Stomach (tissue), 9 donors: Measurements from ENCODE around the gene UBA1. TPM values are rescaled to one million over a fixed set of nuclear protein-coding genes. Genes with fewer than 3 reads are reported as not detected.

Experiments
- DNase-seq, 2 donors: peaks; one replicate each; pipeline versions ENCODE4 v3.0.0 to v3.0.0-alpha.2; 2013 to 2019
- H3K27ac ChIP-seq, 5 donors: fragments of 200-600 bp in 4 of 5; sonication (generic) in 4 of 5; one replicate each; pipeline ENCODE4 v1.5.1; 2013 to 2019; ENCODE audit warnings: mild to moderate bottlenecking in 1 of 5, moderate library complexity in 1 of 5
- H3K27me3 ChIP-seq, 3 donors: fragments of 200-600 bp; sonication (generic); one replicate each; pipeline ENCODE4 v1.5.1; 2017 to 2019; ENCODE audit warnings: mixed run types in 1 of 3
- H3K36me3 ChIP-seq, 4 donors: fragments of 200-600 bp; sonication (generic); 1 replicate in 3 of 4; 2 replicates in 1 of 4; pipeline ENCODE4 v1.5.1; 2016 to 2019
- H3K4me1 ChIP-seq, 4 donors: fragments of 200-600 bp; sonication (generic); one replicate each; pipeline ENCODE4 v1.5.1; 2016 to 2019
- H3K4me3 ChIP-seq, 4 donors: fragments of 200-600 bp; sonication (generic) in 3 of 4; one replicate each; pipeline ENCODE4 v1.5.1; 2016 to 2019; ENCODE audit warnings: mild to moderate bottlenecking in 1 of 4
- H3K9me3 ChIP-seq, 4 donors: fragments of 200-600 bp; sonication (generic); one replicate each; pipeline ENCODE4 v1.5.1; 2016 to 2019
- CTCF ChIP-seq, 7 experiments: fragments of 450-650 bp in 4 of 7; fragments of 200-600 bp in 3 of 7; sonication (generic) in 3 of 7; IDR thresholded peaks; one replicate each; pipeline ENCODE4 v1.5.1; 2016 to 2019; ENCODE audit warnings: antibody characterized with exemption in 7 of 7, control low read depth in 2 of 7, mild to moderate bottlenecking in 1 of 7
- EP300 ChIP-seq: sonication (generic); formaldehyde crosslinking; IDR thresholded peaks from one replicate; pipeline ENCODE4 v1.6.1; 2017; ENCODE audit warnings: antibody characterized with exemption
- POLR2A ChIP-seq, 4 donors: fragments of 450-650 bp; IDR thresholded peaks; one replicate each; pipeline ENCODE4 v1.6.1; 2016; ENCODE audit warnings: antibody characterized with exemption in 4 of 4, control low read depth in 2 of 4, mild to moderate bottlenecking in 1 of 4, moderate library complexity in 1 of 4
- POLR2AphosphoS5 ChIP-seq, 3 donors: sonication (generic); formaldehyde crosslinking; IDR thresholded peaks; one replicate each; pipeline ENCODE4 v1.6.1; 2016; ENCODE audit warnings: antibody characterized with exemption in 3 of 3
- WGBS, 5 donors: extraction: QIAGEN DNeasy Blood & Tissue Kit in 3 of 5; methylation state at CpG; one replicate each; pipeline versions ENCODE4 v1.1.5 to v1.1.7; 2013 to 2018; 5-methylcytosine and 5-hydroxymethylcytosine counted together
- intact Hi-C: fragments of 100-400 bp; cut with DNase I; formaldehyde crosslinking; loops from one replicate; pipeline ENCODE4 v1.15.1; 2023; ENCODE audit warnings: low total_unique reads
- polyA plus RNA-seq, 3 donors: library from polyadenylated mRNA; stranded (reverse); fragments of 200-250 nt; gene quantifications; one replicate each; pipeline ENCODE4 v1.2.3, GENCODE V29; 2013
- total RNA-seq, 5 donors: library from RNA; depleted of rRNA; stranded (reverse); fragments of >200 nt; gene quantifications; one replicate each; pipeline versions ENCODE4 v1.1.0 to v1.2.3, GENCODE V29; 2014 to 2016
- donor health status: healthy with polysubstance abuse.
- donor health status: Bipolar disorder and iron deficiency.
- donor health status: healthy.

UBA1 gene
- total and polyA plus RNA-seq, 8 donors, result 59.3 to 278 (median 86.9) TPM

- Histone ChIP-seq H3K27ac (no peak overlapping the region), H3K27me3 (no peaks in the 10 kb centered on the region), H3K4me3 (no peak overlapping the region), H3K4me1 (peaks cover 0 to 20% (median 15%) of the 10 kb centered on the region in 4 donors), H3K9me3 (no peaks in the 10 kb centered on the region), H3K36me3 (peaks cover 39 to 73% (median 67%) of the 10 kb centered on the region in 4 donors)
- intact Hi-C loops, result no loop called here
- TF ChIP-seq EP300, result no peak
- no peak for DNase-seq
- 89 to 96% (median 92%) methylated on average over 2 to 4 of the region's 4 CpGs for whole genome bisulfite sequencing, 5 donors
Measured at GRCh38 chrX:47224896-47225290, 31.3 kb downstream of the UBA1 start.

- intact Hi-C loops, result no loop called here
- H3K4me1 ChIP-seq, result peaks cover 0 to 8% (median 4%) of the 10 kb centered on the region in 4 donors
- DNase-seq, result no peak
- WGBS, 5 donors, result 83 to 92% (median 87%) methylated on average over 3 to 6 of the region's 6 CpGs
- H3K27ac ChIP-seq, result no peak overlapping the region
- H3K27me3 ChIP-seq, result no peaks in the 10 kb centered on the region
- H3K9me3 ChIP-seq, result no peaks in the 10 kb centered on the region
- peaks cover 39 to 73% (median 67%) of the 10 kb centered on the region in 4 donors for H3K36me3 ChIP-seq
- no peak overlapping the region for H3K4me3 ChIP-seq
- no peak for TF ChIP-seq POLR2AphosphoS5 (IDR thresholded peaks at IDR 0.05)
- no peak for TF ChIP-seq POLR2A (IDR thresholded peaks at IDR 0.05)
- no peak for TF ChIP-seq CTCF (IDR thresholded peaks at IDR 0.05)
- no peak for TF ChIP-seq EP300
Measured at GRCh38 chrX:47226071-47226470, 32.4 kb downstream of the UBA1 start.

- no peaks in the 10 kb centered on the region for H3K27me3 ChIP-seq
- no peak for DNase-seq
- no peak overlapping the region for H3K27ac ChIP-seq
- peaks cover 39 to 69% (median 67%) of the 10 kb centered on the region in 4 donors for H3K36me3 ChIP-seq
- 89 to 96% (median 92%) methylated on average over 7 to 19 of the region's 19 CpGs for WGBS, 5 donors
- no peak for TF ChIP-seq POLR2AphosphoS5 (IDR thresholded peaks at IDR 0.05)
- TF ChIP-seq POLR2A (IDR thresholded peaks at IDR 0.05), result no peak
- no peak for TF ChIP-seq CTCF (IDR thresholded peaks at IDR 0.05)
- no peak for TF ChIP-seq EP300
- H3K4me1 ChIP-seq, result peaks cover 0 to 2% (median under 1%) of the 10 kb centered on the region in 4 donors
- no peak overlapping the region for H3K4me3 ChIP-seq
- intact Hi-C loops, result no loop called here
- no peaks in the 10 kb centered on the region for H3K9me3 ChIP-seq
Measured at GRCh38 chrX:47226531-47227333, 33.1 kb downstream of the UBA1 start.

- H3K27ac ChIP-seq, result no peak overlapping the region
- H3K36me3 ChIP-seq, result peaks cover 39 to 69% (median 67%) of the 10 kb centered on the region in 4 donors
- peaks cover 0 to 2% (median 0%) of the 10 kb centered on the region in 4 donors for H3K4me1 ChIP-seq
- 90 to 95% (median 92%) methylated on average over 9 of the region's 9 CpGs for WGBS, 5 donors
- H3K4me3 ChIP-seq, result no peak overlapping the region
- no peaks in the 10 kb centered on the region for H3K9me3 ChIP-seq
- TF ChIP-seq POLR2A (IDR thresholded peaks at IDR 0.05) (no peak), EP300 (no peak), POLR2AphosphoS5 (IDR thresholded peaks at IDR 0.05) (no peak), CTCF (IDR thresholded peaks at IDR 0.05) (no peak)
- no peaks in the 10 kb centered on the region for H3K27me3 ChIP-seq
- intact Hi-C loops, result no loop called here
- no peak for DNase-seq
Measured at GRCh38 chrX:47227334-47227583, 33.6 kb downstream of the UBA1 start.
